ENCODE data around the gene ZNF705A. TPM values are rescaled to one million over a fixed set of nuclear protein-coding genes. Genes with fewer than 3 reads are reported as not detected.
"Not testable (repeated sequence)": the region's sequence is repeated elsewhere in the genome, so short reads cannot be mapped to it uniquely, and the experiment has no call there.

ZNF705A gene
- total RNA-seq, 2 experiments from 2014 or later = not detected

DNA sequence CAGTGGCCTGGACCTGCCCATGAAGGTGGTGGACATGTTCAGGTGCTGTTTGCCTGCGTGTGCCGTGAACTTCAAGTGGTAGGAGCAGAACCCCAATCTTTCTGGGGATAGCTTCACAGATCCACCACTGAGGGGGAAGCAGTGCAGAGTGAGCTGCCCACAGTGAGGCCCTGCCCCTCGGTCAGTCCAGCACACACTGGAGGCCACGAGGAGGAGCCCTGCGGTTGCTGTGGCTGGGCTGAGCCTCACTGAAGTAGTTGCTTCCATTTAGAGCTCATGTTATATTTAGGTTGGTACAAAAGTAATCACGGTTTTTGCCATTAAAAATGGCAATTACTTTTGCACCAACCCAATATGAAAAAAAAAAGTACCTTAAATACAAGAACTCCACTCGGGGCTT is 72.7 kb downstream of the ZNF705A start:
- DNase-seq; POLR2A ChIA-PET; H3K4me3 Mint-ChIP-seq; H3K9me3 Mint-ChIP-seq (ENCODE audit: low read depth); H3K36me3 Mint-ChIP-seq (ENCODE audit: low read depth); intact Hi-C loops (cut with DNase I, micrococcal nuclease); H3K27me3 Mint-ChIP-seq; H3K27ac Mint-ChIP-seq; ATAC-seq: not testable (repeated sequence)
- H3K4me1 Mint-ChIP-seq = peaks cover 12% of the 10 kb centered on the region
- CTCF ChIA-PET = interaction anchor here (3.7 kb wide), 1 partner anchor 120 kb away, joined by 27 read pairs; no protein-coding TSS in a partner anchor

Other genes starting within 250 kb of the ZNF705A start
- 100 to 1,000 TPM; 396 to 511 TPM for gene SLC2A3, start 220.8 kb upstream of the ZNF705A start, total RNA-seq
- gene FOXJ2, start 124.3 kb upstream of the ZNF705A start, total RNA-seq = 10 to 100 TPM; 14.8 to 16.5 TPM
- under 1 TPM; 0.33 to 0.57 TPM for gene C3AR1, start 90.7 kb upstream of the ZNF705A start, total RNA-seq
- gene NECAP1, start 74.7 kb upstream of the ZNF705A start, total RNA-seq = 10 to 100 TPM; 29.4 to 29.8 TPM
- not detected for gene CLEC4A, start 33.4 kb upstream of the ZNF705A start, total RNA-seq
- under 1 TPM; 0.32 to 0.33 TPM for gene FAM90A1, start 70.6 kb downstream of the ZNF705A start, total RNA-seq